Measurements from ENCODE around the gene CHMP4A.

CHMP4A gene, protein sequence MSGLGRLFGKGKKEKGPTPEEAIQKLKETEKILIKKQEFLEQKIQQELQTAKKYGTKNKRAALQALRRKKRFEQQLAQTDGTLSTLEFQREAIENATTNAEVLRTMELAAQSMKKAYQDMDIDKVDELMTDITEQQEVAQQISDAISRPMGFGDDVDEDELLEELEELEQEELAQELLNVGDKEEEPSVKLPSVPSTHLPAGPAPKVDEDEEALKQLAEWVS

DNA sequence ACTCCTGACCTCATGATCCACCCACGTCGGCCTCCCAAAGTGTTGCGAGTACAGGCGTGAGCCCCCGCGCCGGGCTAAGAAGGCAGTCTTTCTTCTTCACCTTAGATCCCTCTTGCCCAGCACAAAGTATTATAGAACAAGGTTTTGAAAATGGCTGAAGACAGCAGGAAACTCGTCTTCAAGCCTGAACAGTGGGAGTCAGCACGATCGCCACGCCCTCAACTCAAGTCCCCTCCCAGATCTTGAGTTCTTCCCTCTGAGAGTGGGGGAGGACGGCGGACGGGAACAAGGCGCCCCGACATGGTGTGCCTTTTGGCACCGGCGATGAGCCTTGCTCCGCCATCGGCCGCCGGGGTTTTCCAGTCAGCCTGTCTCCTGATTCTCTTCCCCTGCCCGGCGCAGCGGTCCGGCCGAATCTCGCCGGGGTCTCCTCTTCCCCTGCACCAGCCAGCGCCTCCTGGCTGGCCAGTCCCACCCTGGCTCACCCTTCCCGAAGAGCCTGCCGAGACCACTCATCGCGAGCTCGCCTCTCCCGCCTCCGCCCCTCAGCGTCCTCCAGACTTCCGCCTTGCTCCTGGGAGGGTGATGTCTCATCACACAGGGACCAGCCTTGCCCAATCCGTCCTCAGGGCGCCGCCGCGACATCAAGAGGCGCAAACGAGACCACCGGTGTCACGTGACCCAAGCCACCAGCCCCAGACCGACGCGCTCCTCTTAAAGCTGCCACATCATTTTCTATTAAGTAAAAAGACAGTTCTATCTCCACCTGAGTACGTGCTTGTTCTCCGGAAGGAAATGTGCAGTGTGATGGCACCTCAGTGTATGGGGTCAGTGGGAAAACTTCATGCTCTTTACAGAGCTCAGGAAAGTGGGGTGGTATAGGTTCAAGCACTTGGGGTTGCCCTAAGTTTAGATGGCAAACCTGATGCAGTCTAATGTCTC, at the start of gene CHMP4A:
TSS of gene CHMP4A (minus strand) at position 565 of the 942 bp plus-strand sequence. CDS start at position 516, 49 bp downstream.
- peak; percentile 97 for DNase-seq (ENCODE audit: low spot score)

DNA sequence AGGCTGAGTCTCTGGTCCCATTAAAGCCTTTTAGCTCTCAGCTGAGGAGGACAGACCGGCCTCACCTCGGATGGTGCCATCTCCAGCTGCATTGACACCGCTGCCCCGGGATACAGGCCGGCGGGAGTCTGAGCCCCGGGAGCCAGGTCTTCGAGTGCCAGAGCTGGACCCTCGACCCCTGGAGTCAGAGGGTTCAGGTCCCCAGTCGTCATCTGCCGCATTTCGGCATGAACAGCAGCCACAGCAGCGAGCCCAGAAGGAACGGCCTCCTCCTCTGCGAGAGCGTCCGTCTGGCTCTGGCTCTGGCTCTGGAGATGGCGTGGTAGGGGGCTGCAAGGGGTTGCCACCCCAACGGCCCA, 48.7 kb upstream of the CHMP4A start:
- DNase-seq (ENCODE audit: low spot score), result no peak

DNA sequence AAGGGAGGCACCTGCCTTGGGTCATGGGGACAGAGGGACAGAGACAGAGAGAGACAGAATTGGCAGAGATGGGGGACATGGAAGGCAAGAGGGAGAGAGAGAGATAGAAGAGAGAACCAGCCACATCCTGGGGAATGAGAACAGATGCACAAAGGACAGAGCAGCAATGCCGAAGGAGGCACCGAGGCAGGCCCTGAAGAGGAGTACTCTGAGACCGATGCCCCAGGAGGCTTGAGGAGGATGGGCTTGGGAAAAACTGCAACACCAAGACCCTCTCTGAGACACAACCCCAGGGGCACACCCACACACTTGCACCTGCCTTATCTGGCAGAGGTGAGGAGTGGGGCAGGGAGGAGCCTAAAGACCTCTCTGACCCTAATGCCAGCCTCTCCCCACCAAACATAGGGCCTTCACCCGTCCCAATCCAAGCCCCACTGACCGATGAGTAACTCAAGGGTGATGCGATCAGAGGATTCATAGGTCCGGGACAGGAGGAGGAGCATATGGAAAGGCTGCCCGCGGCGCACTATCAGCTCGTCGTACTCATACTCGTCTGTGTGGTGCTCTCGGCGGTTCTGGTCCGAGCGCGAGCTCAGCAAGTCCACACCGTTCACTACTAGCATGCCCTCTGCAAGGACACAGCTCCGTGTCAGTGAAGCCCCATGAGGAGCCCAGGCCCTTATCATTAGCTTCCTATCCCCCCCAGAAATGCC, 48.1 kb upstream of the CHMP4A start:
- DNase-seq (ENCODE audit: low spot score), result no peak

DNA sequence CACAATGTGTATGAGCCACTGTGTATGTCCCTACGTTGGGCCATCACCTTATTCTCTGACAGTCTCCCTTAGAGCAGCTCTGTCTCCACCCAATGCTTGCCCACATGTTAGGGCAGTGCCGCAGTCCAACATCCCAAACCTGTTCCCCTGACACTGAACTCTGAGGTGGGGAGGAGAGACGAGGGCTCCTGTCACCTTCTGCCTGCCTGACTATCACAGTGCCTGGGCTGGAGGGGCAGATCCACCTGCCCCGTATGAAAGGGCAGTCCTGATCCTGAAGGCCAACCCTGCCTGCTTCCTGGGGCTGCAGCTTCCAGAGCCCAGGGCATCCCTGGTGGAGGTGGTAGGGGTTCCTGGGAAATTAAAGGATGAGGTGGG, 47.5 kb upstream of the CHMP4A start:
- no peak for DNase-seq (ENCODE audit: low spot score)

DNA sequence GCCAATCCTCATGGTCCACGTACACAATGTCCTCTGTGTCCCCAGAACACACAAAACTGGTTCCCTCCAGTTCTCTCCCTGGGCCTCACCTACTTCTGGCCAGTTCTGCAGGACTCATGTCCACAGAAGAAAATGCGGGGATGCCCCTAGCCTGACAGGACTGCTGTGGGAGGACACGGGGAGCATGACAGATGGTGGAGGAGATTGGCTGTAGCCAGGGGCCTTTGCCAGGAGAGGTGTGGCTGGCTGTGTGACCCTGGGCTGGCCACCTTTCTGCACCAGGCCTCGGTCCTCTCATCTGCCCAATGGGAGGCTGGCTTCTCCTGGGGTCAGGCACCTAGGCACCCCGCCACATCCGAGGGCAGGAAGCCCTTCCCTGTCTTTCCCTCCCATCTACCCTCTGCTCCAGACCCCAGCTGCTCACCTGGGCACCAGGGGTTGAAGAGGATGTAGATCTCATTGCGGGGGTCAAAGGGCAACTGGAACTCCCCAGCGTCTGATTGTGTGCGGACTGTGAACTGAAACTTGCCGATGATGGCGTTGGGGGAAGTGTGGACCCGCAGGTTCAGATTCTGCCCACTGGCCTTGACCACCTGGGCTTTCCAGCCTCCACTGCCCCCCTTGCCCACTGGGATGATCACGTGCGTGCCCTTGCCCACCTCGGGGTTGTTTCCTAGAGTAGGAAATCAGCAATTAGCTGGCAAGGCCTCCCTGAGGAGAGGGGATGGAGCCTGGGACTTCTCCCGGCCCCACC, 46.9 kb upstream of the CHMP4A start:
- DNase-seq (ENCODE audit: low spot score), result no peak

DNA sequence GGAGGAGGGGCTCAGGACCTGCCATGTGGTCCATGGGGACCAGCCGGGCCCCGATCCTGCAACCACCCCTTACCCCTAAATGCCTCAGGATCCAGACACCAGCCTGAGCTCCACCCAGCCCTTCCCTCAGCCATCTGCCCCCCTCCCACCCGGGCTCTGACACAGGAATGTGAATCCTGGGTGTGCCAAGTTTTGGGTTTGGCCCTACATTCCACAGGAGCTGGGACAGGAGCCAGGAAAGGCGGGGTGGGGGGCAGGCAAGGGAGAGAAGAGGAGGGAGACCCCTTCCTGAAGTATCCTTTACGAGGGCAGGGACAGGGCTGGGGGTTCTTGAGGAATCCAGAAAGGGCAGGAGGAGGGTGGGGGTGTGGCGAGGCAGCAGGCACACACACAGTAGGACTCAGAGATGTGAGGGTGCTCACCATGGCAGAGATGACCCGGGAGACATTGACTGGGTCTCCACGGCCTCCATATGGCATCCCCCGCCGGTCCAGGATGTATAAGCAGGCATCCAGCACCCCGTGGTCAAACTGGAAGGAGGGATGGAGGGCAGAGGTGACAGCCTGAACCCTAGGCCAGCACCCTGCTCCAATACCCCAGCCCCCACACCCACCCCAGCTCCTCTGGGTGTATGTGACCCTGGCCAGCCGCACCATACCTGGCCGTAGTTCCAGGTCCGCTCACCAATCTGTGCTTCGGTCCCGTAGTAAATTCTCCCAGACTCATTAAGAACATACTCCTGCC, 46.2 kb upstream of the CHMP4A start:
- peak; percentile 90 for DNase-seq (ENCODE audit: low spot score)

DNA sequence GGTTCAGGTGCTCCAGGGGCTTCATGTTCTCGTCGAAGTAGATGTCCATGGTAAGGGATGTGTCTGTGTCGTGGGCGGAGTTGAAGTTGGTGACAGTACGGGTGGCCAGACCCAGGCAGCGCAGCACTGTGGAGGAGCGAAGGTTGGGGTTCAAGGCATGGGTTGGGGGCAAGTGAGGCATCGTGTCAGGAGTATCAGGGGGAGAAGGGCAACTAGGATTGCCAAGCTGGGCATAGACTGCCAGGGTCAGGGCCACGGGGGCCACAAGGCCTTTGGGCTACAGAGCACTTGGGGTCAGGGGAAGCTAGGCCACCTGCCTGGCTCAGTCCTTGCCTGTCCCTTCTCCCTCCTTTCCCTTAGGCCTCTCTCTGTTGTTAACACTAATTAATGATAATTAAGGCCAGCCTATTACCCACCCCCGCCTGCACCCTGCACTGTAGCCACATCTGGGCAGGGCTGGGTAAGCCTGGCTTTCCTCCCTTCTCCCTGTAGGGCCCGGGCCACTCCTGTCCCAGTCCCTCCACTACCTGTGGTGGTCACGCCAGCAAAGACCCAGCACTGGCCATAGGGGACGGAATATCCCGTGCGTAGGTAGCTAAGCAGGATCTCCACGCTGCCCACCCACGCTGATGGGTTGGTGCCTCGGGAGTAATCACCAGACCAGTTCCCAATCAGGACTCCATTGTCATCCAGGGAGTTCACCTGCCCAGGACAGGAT, 45.4 kb upstream of the CHMP4A start:
- DNase-seq (ENCODE audit: low spot score), result no peak

DNA sequence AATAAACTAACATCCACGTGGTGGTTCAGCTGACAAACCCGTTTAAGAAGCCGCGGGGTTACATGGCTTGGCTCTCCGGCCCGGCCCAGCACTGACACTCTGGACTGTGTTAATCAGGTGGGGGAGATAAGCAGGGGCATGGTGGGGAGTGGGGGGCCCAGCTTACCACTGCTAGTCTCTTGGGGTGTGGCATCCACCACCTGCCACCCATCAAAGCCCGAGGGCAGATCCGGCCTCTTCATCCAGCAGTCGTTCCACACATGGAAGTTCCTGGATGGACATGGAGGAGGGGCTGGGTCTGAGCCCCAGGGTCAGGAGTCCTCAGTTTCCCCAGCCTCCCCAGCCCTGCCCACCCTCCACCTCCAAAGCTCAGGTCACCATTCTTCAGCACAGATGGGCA, 44.8 kb upstream of the CHMP4A start:
- DNase-seq (ENCODE audit: low spot score), result no peak

DNA sequence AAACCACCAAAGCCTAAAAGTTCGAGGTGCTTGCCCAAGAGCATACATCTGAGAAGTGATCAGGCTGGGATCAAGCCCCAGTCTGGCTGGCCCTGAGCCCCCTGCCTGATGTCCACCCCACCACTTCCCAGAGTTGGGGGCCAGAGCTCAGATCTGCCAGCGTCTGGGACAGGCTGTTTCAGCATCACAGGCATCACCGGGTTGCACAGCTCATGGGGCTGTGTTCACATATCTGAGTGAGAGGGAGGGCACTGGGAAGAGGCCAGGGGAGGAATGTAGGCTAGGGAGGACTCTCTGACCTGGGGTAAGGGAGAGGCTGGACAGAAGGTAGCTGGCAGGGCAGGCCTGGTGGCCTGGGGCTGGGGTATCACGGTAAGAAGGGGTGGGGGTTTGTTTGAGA, 43.7 kb upstream of the CHMP4A start:
- DNase-seq (ENCODE audit: low spot score), result no peak

DNA sequence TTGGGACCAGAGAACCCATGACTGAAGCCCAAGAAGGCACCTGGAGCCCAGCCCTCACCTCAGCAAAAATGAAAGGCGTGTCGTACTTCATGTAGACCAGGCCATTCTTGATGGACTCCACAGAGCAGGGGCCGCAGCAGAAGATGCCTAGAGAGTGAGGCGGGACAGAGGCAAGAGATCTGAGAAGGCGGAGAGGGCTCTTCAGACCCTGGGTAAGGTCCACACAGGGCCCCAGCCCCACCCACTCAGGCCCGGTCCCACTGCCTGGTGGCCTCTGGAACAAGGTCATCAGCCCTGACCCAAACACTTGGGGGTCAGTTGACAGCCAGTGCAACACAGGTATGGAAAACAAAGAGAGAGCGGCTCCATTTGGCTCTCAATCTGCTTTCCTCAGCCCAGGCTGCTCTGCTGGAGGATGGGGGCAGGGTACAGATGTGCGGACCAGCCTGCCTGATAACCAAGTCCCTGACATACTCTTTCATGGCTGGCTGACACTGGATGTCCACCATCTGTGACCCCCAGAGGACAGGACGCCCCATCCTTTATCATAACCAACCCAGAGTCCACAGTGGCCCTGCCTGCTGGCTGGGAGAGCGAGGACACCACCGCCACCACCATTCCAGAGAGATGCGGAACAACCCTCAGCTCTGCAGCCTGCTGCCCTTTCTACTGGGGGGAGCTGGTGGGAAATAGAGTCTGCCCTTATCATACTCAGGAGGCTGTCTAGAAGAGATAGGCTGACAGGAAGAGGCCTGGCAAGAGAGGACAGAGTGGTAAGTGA, 42.8 kb upstream of the CHMP4A start:
- DNase-seq (ENCODE audit: low spot score), result no peak

DNA sequence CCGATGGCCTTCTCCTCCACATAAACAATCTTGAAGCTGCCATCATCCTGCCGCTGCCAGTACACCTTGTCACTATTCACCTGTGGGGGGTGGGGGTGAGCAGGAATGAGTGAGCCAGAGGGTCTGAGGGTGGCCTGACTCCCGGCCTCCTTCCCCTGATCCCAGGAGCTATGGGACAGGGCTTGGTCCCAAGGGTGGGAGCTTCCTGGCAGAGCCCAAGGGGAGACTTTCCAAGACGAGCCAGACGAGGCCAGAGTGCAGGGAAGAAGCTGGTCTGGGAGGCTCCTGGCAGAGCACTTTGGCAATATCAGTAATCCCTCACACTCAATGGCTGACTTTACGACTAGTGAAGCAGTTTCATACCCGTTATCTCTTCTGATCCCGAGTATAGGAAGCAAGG, 42.1 kb upstream of the CHMP4A start:
- DNase-seq (ENCODE audit: low spot score), result no peak

DNA sequence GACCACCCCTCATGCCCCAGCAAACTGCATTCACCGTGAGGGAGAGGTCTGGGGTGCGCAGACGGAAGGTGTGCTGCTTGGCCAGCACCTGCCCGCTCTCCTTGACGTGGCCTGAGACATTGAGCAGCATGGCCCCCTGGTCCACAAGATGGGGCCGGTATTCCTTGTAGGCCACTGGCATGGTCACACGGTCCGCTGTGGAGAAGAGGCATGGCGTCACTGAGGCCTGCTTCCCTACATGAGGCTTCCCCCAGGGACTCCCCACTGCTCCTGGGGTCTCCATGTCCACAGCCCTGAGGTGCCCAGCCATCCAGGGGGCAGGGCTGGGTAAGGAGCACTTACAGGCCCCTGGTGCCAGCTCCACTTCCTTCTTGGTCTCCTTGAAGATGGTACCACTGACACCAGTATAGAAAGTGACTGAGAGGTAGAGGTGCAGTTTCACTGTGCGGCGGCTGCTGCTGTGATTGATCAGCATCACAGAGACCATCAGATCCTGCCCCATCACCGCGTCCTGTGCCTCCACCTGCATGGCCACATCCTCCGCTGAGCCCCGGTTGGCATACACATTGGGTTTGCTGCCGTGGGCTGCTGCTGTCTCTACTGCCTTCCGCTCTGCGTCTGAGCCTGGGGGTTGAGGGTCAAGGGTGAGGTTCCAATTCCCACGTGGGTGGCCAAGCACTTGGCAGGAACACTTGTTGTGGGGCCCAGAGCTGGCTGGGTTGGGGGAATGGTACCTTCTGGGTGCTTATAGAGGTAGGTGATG, 41.5 kb upstream of the CHMP4A start:
- no peak for DNase-seq (ENCODE audit: low spot score)

DNA sequence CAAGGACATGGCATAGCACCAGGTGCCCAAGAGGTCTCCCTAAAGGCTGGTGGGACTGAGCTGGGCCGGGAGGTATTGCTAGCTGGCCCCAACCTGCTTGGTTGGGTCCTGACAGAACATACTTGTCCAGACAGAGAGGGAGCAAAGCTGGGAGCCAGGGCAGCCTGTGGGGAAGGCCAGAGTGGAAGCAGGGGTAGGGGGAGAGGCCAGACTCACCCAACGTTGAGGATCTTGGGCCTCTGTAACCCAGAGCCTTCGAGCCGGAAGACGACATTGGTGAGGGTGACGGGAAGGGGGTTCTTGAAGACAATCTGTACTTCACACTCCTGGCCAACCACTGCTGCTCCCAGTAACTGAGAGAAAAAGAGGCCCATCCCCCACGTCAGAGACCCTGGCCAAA, 40.6 kb upstream of the CHMP4A start:
- DNase-seq (ENCODE audit: low spot score), result no peak

DNA sequence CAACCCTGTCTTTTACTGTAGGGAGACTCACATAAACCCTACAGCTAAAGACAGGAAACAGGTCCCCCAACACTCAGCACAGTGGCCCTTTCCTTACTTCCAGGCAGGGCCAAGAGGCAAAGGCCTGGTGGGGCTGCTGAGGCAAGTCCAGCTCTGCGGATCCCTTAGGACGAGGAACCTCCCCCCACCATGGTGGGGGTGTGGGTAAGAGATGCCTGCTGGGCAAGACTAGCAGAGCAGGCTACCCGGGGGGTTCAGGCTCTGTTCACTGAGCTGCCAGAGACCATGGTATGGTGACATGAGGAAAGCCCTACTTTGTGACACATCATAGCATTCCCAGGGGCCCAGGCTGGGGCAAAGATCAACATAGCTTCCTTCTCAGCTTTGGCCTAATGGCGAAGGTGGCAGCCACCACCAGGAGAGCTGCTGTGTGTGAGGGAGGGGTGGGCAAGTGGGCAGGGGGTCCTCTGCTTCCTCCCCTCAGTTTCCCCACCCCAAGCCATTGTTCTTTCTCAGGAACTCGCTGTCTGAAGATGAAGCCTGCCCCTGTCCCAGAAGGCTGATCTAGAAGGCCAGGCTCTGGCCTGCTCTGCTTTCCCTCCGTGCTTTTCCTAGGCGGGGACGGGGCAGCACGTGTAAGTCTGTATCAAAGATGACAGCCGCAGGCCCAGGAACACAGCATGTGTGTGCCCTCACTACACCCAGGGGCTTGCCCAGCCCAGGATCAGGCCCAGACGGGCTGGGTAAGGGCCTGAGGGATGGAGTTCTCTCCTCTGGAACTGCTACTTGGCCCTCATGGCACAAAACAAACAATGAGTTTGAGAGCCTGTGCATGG, 39.2 kb upstream of the CHMP4A start:
- no peak for DNase-seq (ENCODE audit: low spot score)

DNA sequence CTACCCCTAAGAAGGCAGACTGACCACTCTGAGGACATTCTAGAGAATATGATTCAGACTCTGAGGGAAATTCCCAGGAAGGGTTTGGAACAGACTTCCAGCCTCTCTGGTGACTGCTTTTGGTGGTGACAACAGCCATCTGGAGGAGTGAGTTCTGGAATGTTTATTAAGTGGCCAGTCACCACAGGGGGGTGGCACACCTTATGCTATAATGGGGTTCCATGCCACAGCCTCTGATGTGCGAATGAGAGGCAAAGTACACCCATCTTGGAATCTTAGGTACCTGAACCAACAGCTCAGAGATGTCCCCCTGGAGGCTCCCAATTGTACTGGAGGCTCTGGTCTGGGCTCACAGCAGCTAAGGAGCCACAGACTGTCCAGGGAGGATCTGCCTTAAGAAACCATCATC, 38.6 kb upstream of the CHMP4A start:
- DNase-seq (ENCODE audit: low spot score), result peak; percentile 42

DNA sequence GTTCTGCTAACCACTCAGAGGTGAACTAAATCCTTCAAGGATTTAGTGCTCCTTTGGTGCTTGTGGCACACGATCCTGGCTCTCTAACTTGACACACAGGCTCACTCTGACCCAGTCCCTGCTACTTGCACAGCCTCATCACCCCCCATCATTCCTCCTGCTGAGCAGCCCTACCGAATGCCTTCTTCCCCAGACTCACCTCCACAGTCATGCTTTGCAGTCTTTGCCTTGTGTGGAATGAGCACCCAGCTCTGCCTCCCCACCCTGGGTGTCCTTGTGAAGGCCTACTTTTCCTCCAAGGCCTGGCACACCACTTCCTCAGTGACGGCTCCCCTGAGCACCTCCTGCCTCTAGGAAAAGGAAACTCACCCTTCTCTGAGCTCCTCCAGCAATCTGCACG, 37.1 kb upstream of the CHMP4A start:
- no peak for DNase-seq (ENCODE audit: low spot score)

DNA sequence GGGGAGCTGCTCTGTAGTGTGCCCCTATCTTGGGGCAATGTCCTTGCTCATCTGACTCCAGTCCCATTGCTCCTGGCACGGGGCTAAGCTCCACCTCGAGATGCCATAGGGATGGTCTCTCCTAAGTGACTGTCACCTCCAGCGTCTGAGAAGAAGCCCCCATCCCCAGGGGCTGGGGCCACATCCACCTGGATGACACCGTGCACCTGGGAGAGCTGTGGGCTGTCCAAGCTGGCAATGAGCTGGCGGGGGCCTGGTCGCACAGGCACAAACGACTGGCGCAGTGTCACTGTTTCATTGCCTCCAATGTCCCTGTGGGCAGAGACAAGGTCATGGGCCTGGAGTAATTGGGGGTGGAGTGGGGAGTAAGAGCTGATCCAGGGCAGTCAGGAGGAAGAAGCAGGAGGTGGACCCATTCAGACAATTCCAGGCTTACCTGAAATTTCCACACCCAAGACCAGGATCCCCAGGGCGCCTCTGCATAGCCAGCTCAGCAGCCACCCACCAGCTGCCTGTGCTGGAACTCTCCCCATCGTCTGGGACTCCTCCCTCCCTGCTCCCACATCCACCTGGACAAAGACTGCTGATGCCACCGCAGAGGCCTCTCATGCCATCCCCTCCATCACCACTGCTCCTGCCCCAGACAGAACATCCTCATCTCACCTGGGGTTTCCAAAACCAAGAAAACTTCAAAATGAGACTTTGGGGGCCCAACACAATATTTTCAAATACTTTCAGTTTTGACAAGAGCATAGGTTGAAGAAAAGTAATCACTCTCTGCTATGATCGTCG, 36.1 kb upstream of the CHMP4A start:
- DNase-seq (ENCODE audit: low spot score), result no peak

DNA sequence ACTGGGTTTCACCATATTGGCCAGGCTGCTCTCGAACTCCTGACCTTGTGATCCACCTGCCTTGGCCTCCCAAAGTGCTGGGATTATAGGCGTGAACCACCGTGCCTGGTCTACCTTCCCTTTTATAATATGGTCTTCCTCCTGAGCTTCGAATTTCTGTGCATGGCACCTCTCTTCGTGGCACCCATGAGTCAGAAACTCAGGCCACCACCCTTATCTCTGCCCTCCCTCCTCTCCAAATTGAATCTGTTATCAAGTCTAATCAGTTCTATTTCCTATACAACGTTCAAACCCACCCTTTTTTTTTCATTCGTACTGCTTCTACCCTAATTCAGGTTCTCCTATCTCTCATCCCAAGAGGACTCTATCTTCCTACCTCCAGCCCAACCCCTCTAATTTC, 34.1 kb upstream of the CHMP4A start:
- DNase-seq (ENCODE audit: low spot score), result no peak

All from GM03348 (cell line).